ENCODE data around the gene HS3ST4. TPM values are rescaled to one million over a fixed set of nuclear protein-coding genes. Genes with fewer than 3 reads are reported as not detected.

Gene HS3ST4
- total RNA-seq, 1 experiment from 2014 or later, result not detected

- no peak for TF ChIP-seq REST (IDR thresholded peaks at IDR 0.05; ENCODE audit: low read depth)
- TF ChIP-seq ELF1 (IDR thresholded peaks at IDR 0.05; ENCODE audit: borderline replicate concordance, low read depth), result no peak
- TF ChIP-seq SP1 (IDR thresholded peaks at IDR 0.05; ENCODE audit: low read depth), result no peak
- no peak for TF ChIP-seq ZNF274 (IDR thresholded peaks at IDR 0.05; ENCODE audit: low read depth, low read length)
- no peak for TF ChIP-seq ZFX (IDR thresholded peaks at IDR 0.05)
- TF ChIP-seq JUND (IDR thresholded peaks at IDR 0.05), result no peak
- TF ChIP-seq RAD21 (IDR thresholded peaks at IDR 0.05; ENCODE audit: low read depth), result no peak
- no peak for TF ChIP-seq POLR2A (IDR thresholded peaks at IDR 0.05; ENCODE audit: borderline replicate concordance, extremely low read depth, insufficient read depth, insufficient read length)
- TF ChIP-seq CEBPB (IDR thresholded peaks at IDR 0.05; ENCODE audit: low read depth), result no peak
- TF ChIP-seq CBX3 (IDR thresholded peaks at IDR 0.05; ENCODE audit: low read depth), result no peak
Observed at GRCh38 chr16:25785361-25785760, 93.6 kb downstream of the HS3ST4 start (continued).

GRCh38 chr16:25786748-25787147 is 95.0 kb downstream of the HS3ST4 start:
- Histone ChIP-seq H3K27ac (ENCODE audit: low read depth, low read length) (no peak overlapping the region), H2AFZ (ENCODE audit: low read depth, low read length, poor library complexity, severe bottlenecking) (no peak overlapping the region)
- TF ChIP-seq MAX (IDR thresholded peaks at IDR 0.05), result no peak
- no peak for TF ChIP-seq ELF1 (IDR thresholded peaks at IDR 0.05; ENCODE audit: borderline replicate concordance, low read depth)
- no peak for TF ChIP-seq YY1 (IDR thresholded peaks at IDR 0.05; ENCODE audit: extremely low read depth, insufficient replicate concordance, low read depth, low read length)
- no peak for TF ChIP-seq SRF (IDR thresholded peaks at IDR 0.05; ENCODE audit: low read depth)
- no peak for TF ChIP-seq POLR2A (IDR thresholded peaks at IDR 0.05; ENCODE audit: borderline replicate concordance, extremely low read depth, insufficient read depth, insufficient read length)
- no peak for TF ChIP-seq FOSL1 (IDR thresholded peaks at IDR 0.05; ENCODE audit: low read depth)
- no peak for TF ChIP-seq ATF3 (IDR thresholded peaks at IDR 0.05)
- no peak for TF ChIP-seq TCF7L2 (IDR thresholded peaks at IDR 0.05; ENCODE audit: borderline replicate concordance, extremely low read depth, insufficient read depth, insufficient read length)
- TF ChIP-seq CTCF (IDR thresholded peaks at IDR 0.05 in 2 of 3, conservative IDR thresholded peaks at IDR 0.05 in 1 of 3; ENCODE audit: borderline replicate concordance in 1 of 3, insufficient read depth in 1 of 3, low read depth in 2 of 3, low read length in 2 of 3), result no peak
- no peak for TF ChIP-seq SP1 (IDR thresholded peaks at IDR 0.05; ENCODE audit: low read depth)
- no peak for TF ChIP-seq EZH2 (IDR thresholded peaks at IDR 0.05)

More at GRCh38 chr16:25786748-25787147, 95.0 kb downstream of the HS3ST4 start:
- Histone ChIP-seq H3K27me3 (ENCODE audit: insufficient read depth, low read length) (no peaks in the 10 kb centered on the region), H3K4me1 (ENCODE audit: control insufficient read depth in 1 of 2, insufficient read depth in 2 of 2, low read length in 2 of 2) (no peaks in the 10 kb centered on the region), H3K36me3 (ENCODE audit: control insufficient read depth in 1 of 2, insufficient read depth in 2 of 2, low read length in 2 of 2) (no peaks in the 10 kb centered on the region), H3K4me3 (replicated peaks in 1 of 2; ENCODE audit: low read depth in 1 of 2, low read length in 2 of 2) (no peak overlapping the region), H3K79me2 (ENCODE audit: insufficient read depth, low read length) (no peaks in the 10 kb centered on the region), H3K9me2 (ENCODE audit: insufficient read depth) (no peaks in the 10 kb centered on the region), H4K20me1 (ENCODE audit: insufficient read depth) (no peaks in the 10 kb centered on the region; the same call in 1 of the 2 replicates), H3K9ac (ENCODE audit: low read length) (no peak overlapping the region), H3K9me3 (ENCODE audit: control insufficient read depth in 1 of 2, insufficient read depth in 1 of 2, low read depth in 1 of 2, low read length in 2 of 2) (no peaks in the 10 kb centered on the region), H3K4me2 (ENCODE audit: low read length) (no peak overlapping the region)
- intact Hi-C loops (cut with micrococcal nuclease), result no loop called here
- POLR2A ChIA-PET, result no interaction called here
- ATAC-seq, result no peak
- CTCF ChIA-PET, result no interaction called here
- no peak for DNase-seq (ENCODE audit: low read depth, low spot score)
- BruUV-seq (replicated peaks), result no TSS peak
- RAD21 ChIA-PET (ENCODE audit: low non-redundant PET in 1 of 2, low total read pairs in 2 of 2, uncharacterized antibody in 2 of 2, unreplicated experiment in 2 of 2), result no interaction called here

All from HCT116 (cell line).